Lower lobe of right lung (tissue), 2 donors: ENCODE measurements around the gene ZNHIT6. TPM values are rescaled to one million over a fixed set of nuclear protein-coding genes. Genes with fewer than 3 reads are reported as not detected.

Experiments
- ATAC-seq, 2 donors: fragments of 200-7000 bp; cut with Tn5 transposase; one replicate each; pipeline ENCODE4 v1.9.1; 2020 to 2022; ENCODE audit warnings: mild to moderate bottlenecking in 2 of 2, moderate library complexity in 2 of 2
- DNase-seq: peaks from one replicate; pipeline ENCODE4 v3.0.0-alpha.2; 2020
- H3K27ac ChIP-seq: fragments of 200-600 bp; one replicate; pipeline ENCODE4 v1.8.0; 2022
- H3K27me3 ChIP-seq: fragments of 200-600 bp; one replicate; pipeline ENCODE4 v1.8.0; 2022; ENCODE audit warnings: low read depth
- H3K36me3 ChIP-seq: fragments of 200-600 bp; one replicate; pipeline ENCODE4 v1.8.0; 2022; ENCODE audit warnings: mild to moderate bottlenecking
- H3K4me1 ChIP-seq: fragments of 200-600 bp; one replicate; pipeline ENCODE4 v1.8.0; 2022
- H3K4me3 ChIP-seq: fragments of 200-600 bp; one replicate; pipeline ENCODE4 v1.8.0; 2022; ENCODE audit warnings: mild to moderate bottlenecking
- H3K9me3 ChIP-seq: fragments of 200-600 bp; one replicate; pipeline ENCODE4 v1.8.0; 2022
- intact Hi-C: fragments of 100-400 bp; cut with DNase I; formaldehyde crosslinking; loops from one replicate; pipeline ENCODE4 v1.11.0; 2022
- total RNA-seq: library from RNA; stranded (reverse); fragmentation: NEBNext Ultra II Directional; extraction: Animal tissue kit (Norgen Biotek cat#: 25700); gene quantifications from one replicate; pipeline ENCODE4 v1.2.1, GENCODE V29; 2021
- TF ChIP-seq, protein P1 (sequence below): fragments of 200-600 bp; IDR thresholded peaks from one replicate; pipeline ENCODE4 v1.8.0; 2022; ENCODE audit warnings: antibody characterized with exemption, mild to moderate bottlenecking
- donor health status: DM: no; HTN: yes; CAD: no; lungs with severe emphysema.

ZNHIT6 gene
- total RNA-seq, 1 donor from 2014 or later, result 11.3 TPM

DNA sequence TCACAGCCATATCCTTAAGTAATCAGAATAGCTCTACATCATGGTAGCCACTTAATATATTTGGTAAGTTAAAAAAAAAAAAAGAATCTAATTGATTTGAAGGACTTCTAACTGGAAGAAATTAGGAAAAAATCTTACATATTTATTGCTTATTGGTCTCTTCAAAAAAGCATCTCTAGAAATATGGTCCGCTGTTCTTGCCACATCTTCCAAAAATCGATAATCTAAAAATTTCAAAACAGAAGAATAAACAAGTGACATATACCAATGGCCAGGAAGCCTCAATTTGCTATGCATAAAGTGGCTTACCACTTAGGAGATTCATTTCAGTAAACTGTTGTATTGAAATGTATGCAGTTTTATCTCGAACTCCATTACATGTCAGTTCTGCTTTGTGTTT is 2.3 kb downstream of the ZNHIT6 start:
- Histone ChIP-seq H3K9me3 (no peaks in the 10 kb centered on the region), H3K27me3 (no peaks in the 10 kb centered on the region), H3K36me3 (peaks cover 36% of the 10 kb centered on the region), H3K4me3 (no peak overlapping the region), H3K27ac (no peak overlapping the region), H3K4me1 (peaks cover 13% of the 10 kb centered on the region)
- ATAC-seq, result no peak
- DNase-seq, result no peak
- TF ChIP-seq, protein P1, sequence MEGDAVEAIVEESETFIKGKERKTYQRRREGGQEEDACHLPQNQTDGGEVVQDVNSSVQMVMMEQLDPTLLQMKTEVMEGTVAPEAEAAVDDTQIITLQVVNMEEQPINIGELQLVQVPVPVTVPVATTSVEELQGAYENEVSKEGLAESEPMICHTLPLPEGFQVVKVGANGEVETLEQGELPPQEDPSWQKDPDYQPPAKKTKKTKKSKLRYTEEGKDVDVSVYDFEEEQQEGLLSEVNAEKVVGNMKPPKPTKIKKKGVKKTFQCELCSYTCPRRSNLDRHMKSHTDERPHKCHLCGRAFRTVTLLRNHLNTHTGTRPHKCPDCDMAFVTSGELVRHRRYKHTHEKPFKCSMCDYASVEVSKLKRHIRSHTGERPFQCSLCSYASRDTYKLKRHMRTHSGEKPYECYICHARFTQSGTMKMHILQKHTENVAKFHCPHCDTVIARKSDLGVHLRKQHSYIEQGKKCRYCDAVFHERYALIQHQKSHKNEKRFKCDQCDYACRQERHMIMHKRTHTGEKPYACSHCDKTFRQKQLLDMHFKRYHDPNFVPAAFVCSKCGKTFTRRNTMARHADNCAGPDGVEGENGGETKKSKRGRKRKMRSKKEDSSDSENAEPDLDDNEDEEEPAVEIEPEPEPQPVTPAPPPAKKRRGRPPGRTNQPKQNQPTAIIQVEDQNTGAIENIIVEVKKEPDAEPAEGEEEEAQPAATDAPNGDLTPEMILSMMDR, result no peak
- intact Hi-C loops, result no loop called here

DNA sequence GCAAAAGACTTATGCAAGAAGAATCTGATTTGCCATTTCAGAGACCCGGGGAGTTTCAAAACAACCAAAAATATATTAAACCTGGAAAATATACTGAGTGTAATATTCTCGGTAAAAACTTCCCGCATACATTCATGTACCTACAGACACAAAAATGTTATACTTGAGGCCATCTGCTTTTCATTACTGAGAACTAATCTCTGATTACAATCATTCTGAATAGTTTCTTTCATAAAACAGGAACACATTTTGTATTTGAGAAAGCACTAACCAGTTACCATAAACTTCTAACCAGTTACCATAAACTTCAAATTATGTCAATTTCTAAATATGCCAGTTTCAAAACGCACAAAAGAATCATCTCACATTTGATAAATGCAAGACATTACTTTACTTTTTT is 7.8 kb downstream of the ZNHIT6 start:
- intact Hi-C loops, result no loop called here
- H3K4me1 ChIP-seq, result no peaks in the 10 kb centered on the region
- no peaks in the 10 kb centered on the region for H3K27me3 ChIP-seq
- DNase-seq (no peak), ATAC-seq (no peak)
- no peak overlapping the region for H3K27ac ChIP-seq
- H3K9me3 ChIP-seq, result no peaks in the 10 kb centered on the region
- peaks cover 37% of the 10 kb centered on the region for H3K36me3 ChIP-seq
- TF ChIP-seq, protein P1, result no peak
- no peak overlapping the region for H3K4me3 ChIP-seq

DNA sequence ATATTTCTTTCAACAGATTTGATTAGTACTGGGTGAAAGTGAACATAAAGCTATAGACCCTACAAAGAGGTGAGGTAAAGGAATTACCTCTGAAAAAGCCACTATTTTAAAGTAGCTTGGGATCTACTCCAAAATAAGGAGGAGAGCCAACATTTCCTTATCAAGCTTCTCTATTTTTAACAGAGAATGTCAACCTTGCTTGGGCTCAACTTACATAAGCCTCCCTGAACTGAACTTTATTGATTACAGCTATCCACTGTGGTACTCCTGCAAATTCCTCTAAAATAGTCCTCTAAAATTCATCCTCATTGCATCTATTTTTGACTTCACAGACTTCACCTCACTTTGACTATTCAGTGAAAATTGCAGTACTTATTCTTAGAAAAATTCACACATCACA is 10.3 kb downstream of the ZNHIT6 start:
- ATAC-seq (no peak), DNase-seq (no peak)
- TF ChIP-seq, protein P1, result no peak
- Histone ChIP-seq H3K27me3 (no peaks in the 10 kb centered on the region), H3K4me3 (no peak overlapping the region), H3K36me3 (peaks cover 27% of the 10 kb centered on the region), H3K4me1 (no peaks in the 10 kb centered on the region), H3K27ac (no peak overlapping the region), H3K9me3 (no peaks in the 10 kb centered on the region)
- intact Hi-C loops, result no loop called here

DNA sequence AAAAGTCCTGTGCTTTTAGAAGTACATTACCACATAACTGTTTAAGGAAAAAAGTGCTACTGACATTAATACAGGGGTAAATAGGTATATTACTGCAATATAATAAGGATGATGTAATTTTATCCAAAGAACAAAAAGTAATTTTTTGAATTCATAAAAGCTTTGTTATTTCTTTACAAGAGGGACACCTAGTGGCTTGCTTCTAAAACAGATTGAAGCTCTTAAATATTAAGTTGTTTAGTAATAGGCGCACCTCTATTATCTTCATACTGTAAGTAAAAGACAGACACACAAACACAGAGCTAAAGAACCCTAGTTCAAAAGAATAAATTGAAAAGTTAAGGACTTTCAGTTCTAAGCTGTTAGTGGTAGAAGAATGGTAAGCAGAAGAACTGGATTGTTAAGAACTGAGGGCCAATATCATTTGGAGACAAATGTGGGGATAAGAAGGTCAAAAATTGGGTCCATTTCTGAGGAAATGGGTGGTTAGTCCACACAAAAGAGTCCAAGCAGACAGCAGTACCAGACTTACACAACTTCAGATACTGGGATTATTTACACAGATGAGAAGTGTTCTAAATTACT is 15.4 kb downstream of the ZNHIT6 start:
- DNase-seq, result no peak
- peak in 1 of 2 donors; percentile 54 for ATAC-seq
- intact Hi-C loops, result no loop called here

DNA sequence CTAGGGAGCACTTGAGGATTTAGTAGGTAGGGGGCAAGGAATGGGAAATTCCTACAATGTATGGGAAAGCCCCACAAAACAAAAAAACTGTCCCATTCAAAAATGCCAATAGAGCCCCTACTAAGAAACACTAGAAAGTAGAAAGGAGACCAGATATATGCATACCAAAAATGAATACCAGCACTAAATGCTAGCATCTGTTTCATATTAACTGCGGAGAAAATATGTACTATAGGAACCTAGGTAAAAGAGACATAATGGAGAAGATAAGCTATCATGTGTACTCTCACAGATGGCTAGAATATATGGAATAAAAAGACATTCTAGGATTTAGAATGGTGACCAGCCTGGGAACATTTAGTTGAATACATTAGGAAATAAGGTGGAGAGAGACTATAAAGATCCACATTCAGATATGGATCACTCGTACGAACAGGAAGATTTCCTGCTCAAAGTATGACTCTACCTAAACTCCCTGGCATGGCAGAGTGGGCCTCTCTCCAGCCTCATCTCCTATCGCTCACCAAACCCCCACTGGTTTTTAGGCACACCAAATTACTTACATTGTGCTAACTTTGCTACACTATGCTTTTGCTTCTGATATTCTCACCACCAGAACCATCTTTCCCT is 18.3 kb downstream of the ZNHIT6 start:
- Histone ChIP-seq H3K4me1 (no peaks in the 10 kb centered on the region), H3K27ac (no peak overlapping the region), H3K4me3 (no peak overlapping the region), H3K36me3 (peaks cover 10% of the 10 kb centered on the region), H3K27me3 (no peaks in the 10 kb centered on the region), H3K9me3 (no peaks in the 10 kb centered on the region)
- intact Hi-C loops, result no loop called here
- no peak for ATAC-seq
- DNase-seq, result no peak
- TF ChIP-seq, protein P1, result no peak

More for the DNA sequence above, 15.4 kb downstream of the ZNHIT6 start:
- H3K27me3 ChIP-seq, result no peaks in the 10 kb centered on the region
- TF ChIP-seq, protein P1, result peak; percentile 38
- no peak overlapping the region for H3K27ac ChIP-seq
- H3K9me3 ChIP-seq, result no peaks in the 10 kb centered on the region
- no peak overlapping the region for H3K4me3 ChIP-seq
- peaks cover 10% of the 10 kb centered on the region for H3K36me3 ChIP-seq
- no peaks in the 10 kb centered on the region for H3K4me1 ChIP-seq
